ENCODE measurements around the gene DNAH1.

GRCh38 chr3:52401021-52401420 lies 84.9 kb downstream of the DNAH1 start:
- TF ChIP-seq CTCF (optimal IDR thresholded peaks at IDR 0.05 in 1 of 3, IDR thresholded peaks at IDR 0.05 in 1 of 3, conservative IDR thresholded peaks at IDR 0.05 in 1 of 3; ENCODE audit: extremely low read depth in 1 of 3, insufficient read depth in 2 of 3, low read length in 3 of 3) (no peak), EZH2 (IDR thresholded peaks at IDR 0.05; ENCODE audit: low read length) (no peak)

All from keratinocyte (primary cell).